HEK293 (cell line): ENCODE measurements around the gene RPP30.

Source experiments
- BCL11B ChIP-seq: fragments of 450-650 bp; formaldehyde crosslinking; IDR thresholded peaks from 2 replicates; pipeline ENCODE4 v1.5.1; 2016; ENCODE audit warnings: low read depth, missing biosample characterization, missing genetic modification characterization
- CTCF ChIP-seq: fragments of 450-650 bp; formaldehyde crosslinking; IDR thresholded peaks from 2 replicates; pipeline ENCODE4 v1.5.1; 2016; ENCODE audit warnings: missing biosample characterization, missing genetic modification characterization
- REST ChIP-seq: fragments of 450-650 bp; formaldehyde crosslinking; IDR thresholded peaks from 2 replicates; pipeline ENCODE4 v1.5.1; 2016; ENCODE audit warnings: missing biosample characterization, missing genetic modification characterization
- ZBTB17 ChIP-seq: fragments of 450-650 bp; formaldehyde crosslinking; IDR thresholded peaks from 2 replicates; pipeline ENCODE4 v1.5.1; 2016; ENCODE audit warnings: missing biosample characterization, missing genetic modification characterization
- ZFP41 ChIP-seq: fragments of 450-650 bp; formaldehyde crosslinking; IDR thresholded peaks from 2 replicates; pipeline ENCODE4 v1.5.1; 2016; ENCODE audit warnings: missing biosample characterization, missing genetic modification characterization, borderline replicate concordance
- ZNF521 ChIP-seq: fragments of 450-650 bp; formaldehyde crosslinking; IDR thresholded peaks from 2 replicates; pipeline ENCODE4 v1.5.1; 2017; ENCODE audit warnings: missing biosample characterization, mild to moderate bottlenecking, missing genetic modification characterization
- ZNF530 ChIP-seq: fragments of 450-650 bp; formaldehyde crosslinking; IDR thresholded peaks from 2 replicates; pipeline ENCODE4 v1.5.1; 2016; ENCODE audit warnings: low read depth, missing biosample characterization, missing genetic modification characterization
- ZNF639 ChIP-seq: fragments of 450-650 bp; formaldehyde crosslinking; IDR thresholded peaks from 2 replicates; pipeline ENCODE4 v1.5.1; 2016; ENCODE audit warnings: missing biosample characterization, missing genetic modification characterization

- TF ChIP-seq REST (tag by site-specific recombination) (no peak), ZNF639 (tag by site-specific recombination) (no peak), ZNF530 (tag by site-specific recombination) (no peak), ZBTB17 (tag by site-specific recombination) (no peak), BCL11B (tag by site-specific recombination) (no peak), CTCF (tag by site-specific recombination) (no peak), ZNF521 (tag by site-specific recombination) (no peak), ZFP41 (tag by site-specific recombination) (no peak)
Measured at GRCh38 chr10:90888387-90888786, 16.6 kb downstream of the RPP30 start.
